Measurements from ENCODE around the gene TLX2. TPM values are rescaled to one million over a fixed set of nuclear protein-coding genes. Genes with fewer than 3 reads are reported as not detected.

Gene TLX2
- total and polyA plus RNA-seq, 2 of the 13 experiments (the other 11 are each of a cell fraction or from before 2014, with no cell fraction given) = 0.05 to 0.20 TPM

DNA sequence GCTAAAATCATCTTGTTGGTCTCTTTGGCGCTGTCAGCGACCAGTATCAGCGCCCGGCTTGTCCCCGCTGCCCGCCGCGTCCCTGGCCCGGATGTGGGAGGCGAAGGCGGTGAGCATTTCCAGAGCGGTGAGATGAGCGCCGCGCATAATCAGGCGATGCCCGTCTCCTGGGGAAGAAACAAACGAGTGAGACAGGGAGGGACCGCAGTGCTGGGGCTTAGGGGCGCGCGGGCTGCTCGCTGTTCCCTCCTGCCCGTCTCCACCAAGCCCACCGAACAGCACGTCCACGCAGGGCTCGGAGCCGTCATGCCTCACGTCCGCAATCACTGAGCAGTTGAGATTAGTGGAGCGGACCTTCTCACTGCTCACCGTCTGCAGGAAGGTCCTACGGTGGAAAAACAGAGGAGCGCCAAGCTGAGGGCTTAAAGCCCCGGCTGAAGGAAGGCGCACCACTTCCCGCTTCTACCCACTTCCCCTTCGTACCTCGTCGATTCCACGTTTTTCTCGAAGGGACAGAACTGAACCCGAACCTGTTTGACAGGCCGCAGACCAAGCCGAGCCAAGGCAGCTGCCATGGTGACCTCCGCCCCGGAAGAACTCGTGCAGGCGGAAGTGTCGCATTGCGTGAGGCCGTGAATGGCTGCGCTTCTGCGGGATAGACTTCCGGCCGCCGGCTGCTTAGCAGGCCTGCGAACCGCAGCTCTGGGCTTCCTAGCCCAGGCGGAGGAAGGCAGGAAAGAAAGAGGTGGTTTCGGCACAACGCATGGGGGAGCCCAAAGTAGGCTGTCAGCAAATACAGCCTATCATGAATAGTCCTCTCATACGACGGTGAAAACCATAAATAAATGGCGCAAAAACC is 41.9 kb upstream of the TLX2 start, which contains the start of gene MRPL53 (continued):
- TF ChIP-seq ZNF790 (CRISPR knock-in tag; IDR thresholded peaks at IDR 0.05; ENCODE audit: borderline replicate concordance) (peak; percentile 63; the same call in 1 of the 2 replicates), ZNF891 (CRISPR knock-in tag; IDR thresholded peaks at IDR 0.05) (peak; percentile 97), PCBP2 (optimal IDR thresholded peaks at IDR 0.05; ENCODE audit: low read depth, low read length, poor library complexity, severe bottlenecking) (no peak), NFE2 (CRISPR knock-in tag; IDR thresholded peaks at IDR 0.05) (no peak; the same call in 1 of the 2 replicates), ZNF253 (CRISPR knock-in tag; IDR thresholded peaks at IDR 0.05; ENCODE audit: borderline replicate concordance) (peak; percentile 82; the same call in 1 of the 2 replicates), NFYC (CRISPR knock-in tag; IDR thresholded peaks at IDR 0.05) (peak; percentile 73), ETV6 (CRISPR knock-in tag; conservative IDR thresholded peaks at IDR 0.05) (peak; percentile 95), MAFK (conservative IDR thresholded peaks at IDR 0.05 in 1 of 2, IDR thresholded peaks at IDR 0.05 in 1 of 2; ENCODE audit: low read length in 2 of 2) (no peak), SRY (CRISPR knock-in tag; IDR thresholded peaks at IDR 0.05) (peak; percentile 84), FIP1L1 (IDR thresholded peaks at IDR 0.05; ENCODE audit: borderline replicate concordance, insufficient read depth, low read depth, low read length) (no peak), SOX6 (IDR thresholded peaks at IDR 0.05) (no peak), SOX6 (CRISPR knock-in tag; IDR thresholded peaks at IDR 0.05) (peak; percentile 77), RFXAP (CRISPR knock-in tag; IDR thresholded peaks at IDR 0.05; ENCODE audit: borderline replicate concordance) (peak; percentile 95; the same call in 1 of the 2 replicates), SMARCC2 (IDR thresholded peaks at IDR 0.05) (no peak)
- TF ChIP-seq, protein P1, sequence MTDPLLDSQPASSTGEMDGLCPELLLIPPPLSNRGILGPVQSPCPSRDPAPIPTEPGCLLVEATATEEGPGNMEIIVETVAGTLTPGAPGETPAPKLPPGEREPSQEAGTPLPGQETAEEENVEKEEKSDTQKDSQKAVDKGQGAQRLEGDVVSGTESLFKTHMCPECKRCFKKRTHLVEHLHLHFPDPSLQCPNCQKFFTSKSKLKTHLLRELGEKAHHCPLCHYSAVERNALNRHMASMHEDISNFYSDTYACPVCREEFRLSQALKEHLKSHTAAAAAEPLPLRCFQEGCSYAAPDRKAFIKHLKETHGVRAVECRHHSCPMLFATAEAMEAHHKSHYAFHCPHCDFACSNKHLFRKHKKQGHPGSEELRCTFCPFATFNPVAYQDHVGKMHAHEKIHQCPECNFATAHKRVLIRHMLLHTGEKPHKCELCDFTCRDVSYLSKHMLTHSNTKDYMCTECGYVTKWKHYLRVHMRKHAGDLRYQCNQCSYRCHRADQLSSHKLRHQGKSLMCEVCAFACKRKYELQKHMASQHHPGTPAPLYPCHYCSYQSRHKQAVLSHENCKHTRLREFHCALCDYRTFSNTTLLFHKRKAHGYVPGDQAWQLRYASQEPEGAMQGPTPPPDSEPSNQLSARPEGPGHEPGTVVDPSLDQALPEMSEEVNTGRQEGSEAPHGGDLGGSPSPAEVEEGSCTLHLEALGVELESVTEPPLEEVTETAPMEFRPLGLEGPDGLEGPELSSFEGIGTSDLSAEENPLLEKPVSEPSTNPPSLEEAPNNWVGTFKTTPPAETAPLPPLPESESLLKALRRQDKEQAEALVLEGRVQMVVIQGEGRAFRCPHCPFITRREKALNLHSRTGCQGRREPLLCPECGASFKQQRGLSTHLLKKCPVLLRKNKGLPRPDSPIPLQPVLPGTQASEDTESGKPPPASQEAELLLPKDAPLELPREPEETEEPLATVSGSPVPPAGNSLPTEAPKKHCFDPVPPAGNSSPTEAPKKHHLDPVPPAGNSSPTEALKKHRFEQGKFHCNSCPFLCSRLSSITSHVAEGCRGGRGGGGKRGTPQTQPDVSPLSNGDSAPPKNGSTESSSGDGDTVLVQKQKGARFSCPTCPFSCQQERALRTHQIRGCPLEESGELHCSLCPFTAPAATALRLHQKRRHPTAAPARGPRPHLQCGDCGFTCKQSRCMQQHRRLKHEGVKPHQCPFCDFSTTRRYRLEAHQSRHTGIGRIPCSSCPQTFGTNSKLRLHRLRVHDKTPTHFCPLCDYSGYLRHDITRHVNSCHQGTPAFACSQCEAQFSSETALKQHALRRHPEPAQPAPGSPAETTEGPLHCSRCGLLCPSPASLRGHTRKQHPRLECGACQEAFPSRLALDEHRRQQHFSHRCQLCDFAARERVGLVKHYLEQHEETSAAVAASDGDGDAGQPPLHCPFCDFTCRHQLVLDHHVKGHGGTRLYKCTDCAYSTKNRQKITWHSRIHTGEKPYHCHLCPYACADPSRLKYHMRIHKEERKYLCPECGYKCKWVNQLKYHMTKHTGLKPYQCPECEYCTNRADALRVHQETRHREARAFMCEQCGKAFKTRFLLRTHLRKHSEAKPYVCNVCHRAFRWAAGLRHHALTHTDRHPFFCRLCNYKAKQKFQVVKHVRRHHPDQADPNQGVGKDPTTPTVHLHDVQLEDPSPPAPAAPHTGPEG (CRISPR knock-in tag; IDR thresholded peaks at IDR 0.05) = peak; percentile 94
- TF ChIP-seq, protein P2, sequence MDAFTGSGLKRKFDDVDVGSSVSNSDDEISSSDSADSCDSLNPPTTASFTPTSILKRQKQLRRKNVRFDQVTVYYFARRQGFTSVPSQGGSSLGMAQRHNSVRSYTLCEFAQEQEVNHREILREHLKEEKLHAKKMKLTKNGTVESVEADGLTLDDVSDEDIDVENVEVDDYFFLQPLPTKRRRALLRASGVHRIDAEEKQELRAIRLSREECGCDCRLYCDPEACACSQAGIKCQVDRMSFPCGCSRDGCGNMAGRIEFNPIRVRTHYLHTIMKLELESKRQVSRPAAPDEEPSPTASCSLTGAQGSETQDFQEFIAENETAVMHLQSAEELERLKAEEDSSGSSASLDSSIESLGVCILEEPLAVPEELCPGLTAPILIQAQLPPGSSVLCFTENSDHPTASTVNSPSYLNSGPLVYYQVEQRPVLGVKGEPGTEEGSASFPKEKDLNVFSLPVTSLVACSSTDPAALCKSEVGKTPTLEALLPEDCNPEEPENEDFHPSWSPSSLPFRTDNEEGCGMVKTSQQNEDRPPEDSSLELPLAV (CRISPR knock-in tag; conservative IDR thresholded peaks at IDR 0.05; ENCODE audit: low read depth) = no peak; the same call in 1 of the 2 replicates
- TF ChIP-seq, protein P3, sequence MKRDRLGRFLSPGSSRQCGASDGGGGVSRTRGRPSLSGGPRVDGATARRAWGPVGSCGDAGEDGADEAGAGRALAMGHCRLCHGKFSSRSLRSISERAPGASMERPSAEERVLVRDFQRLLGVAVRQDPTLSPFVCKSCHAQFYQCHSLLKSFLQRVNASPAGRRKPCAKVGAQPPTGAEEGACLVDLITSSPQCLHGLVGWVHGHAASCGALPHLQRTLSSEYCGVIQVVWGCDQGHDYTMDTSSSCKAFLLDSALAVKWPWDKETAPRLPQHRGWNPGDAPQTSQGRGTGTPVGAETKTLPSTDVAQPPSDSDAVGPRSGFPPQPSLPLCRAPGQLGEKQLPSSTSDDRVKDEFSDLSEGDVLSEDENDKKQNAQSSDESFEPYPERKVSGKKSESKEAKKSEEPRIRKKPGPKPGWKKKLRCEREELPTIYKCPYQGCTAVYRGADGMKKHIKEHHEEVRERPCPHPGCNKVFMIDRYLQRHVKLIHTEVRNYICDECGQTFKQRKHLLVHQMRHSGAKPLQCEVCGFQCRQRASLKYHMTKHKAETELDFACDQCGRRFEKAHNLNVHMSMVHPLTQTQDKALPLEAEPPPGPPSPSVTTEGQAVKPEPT (CRISPR knock-in tag; IDR thresholded peaks at IDR 0.05; ENCODE audit: low read depth) = peak; percentile 82
- TF ChIP-seq, protein P4, sequence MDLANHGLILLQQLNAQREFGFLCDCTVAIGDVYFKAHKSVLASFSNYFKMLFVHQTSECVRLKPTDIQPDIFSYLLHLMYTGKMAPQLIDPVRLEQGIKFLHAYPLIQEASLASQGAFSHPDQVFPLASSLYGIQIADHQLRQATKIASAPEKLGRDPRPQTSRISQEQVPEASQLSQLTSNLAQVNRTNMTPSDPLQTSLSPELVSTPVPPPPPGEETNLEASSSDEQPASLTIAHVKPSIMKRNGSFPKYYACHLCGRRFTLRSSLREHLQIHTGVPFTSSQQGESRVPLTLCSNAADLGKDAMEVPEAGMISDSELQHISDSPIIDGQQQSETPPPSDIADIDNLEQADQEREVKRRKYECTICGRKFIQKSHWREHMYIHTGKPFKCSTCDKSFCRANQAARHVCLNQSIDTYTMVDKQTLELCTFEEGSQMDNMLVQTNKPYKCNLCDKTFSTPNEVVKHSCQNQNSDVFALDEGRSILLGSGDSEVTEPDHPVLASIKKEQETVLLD (CRISPR knock-in tag; IDR thresholded peaks at IDR 0.05; ENCODE audit: low read depth) = peak; percentile 71; the same call in 1 of the 2 replicates

Measured in HepG2 (cell line).